HG02870 (cell line): ENCODE results near the gene DEF6.

Source experiments
- ATAC-seq: cut with Tn5 transposase; IDR thresholded peaks from one replicate; pipeline ENCODE4 v1.9.1; 2021; ENCODE audit warnings: mild to moderate bottlenecking, moderate library complexity; ENCODE audit not compliant: unreplicated experiment

DEF6 gene

DNA sequence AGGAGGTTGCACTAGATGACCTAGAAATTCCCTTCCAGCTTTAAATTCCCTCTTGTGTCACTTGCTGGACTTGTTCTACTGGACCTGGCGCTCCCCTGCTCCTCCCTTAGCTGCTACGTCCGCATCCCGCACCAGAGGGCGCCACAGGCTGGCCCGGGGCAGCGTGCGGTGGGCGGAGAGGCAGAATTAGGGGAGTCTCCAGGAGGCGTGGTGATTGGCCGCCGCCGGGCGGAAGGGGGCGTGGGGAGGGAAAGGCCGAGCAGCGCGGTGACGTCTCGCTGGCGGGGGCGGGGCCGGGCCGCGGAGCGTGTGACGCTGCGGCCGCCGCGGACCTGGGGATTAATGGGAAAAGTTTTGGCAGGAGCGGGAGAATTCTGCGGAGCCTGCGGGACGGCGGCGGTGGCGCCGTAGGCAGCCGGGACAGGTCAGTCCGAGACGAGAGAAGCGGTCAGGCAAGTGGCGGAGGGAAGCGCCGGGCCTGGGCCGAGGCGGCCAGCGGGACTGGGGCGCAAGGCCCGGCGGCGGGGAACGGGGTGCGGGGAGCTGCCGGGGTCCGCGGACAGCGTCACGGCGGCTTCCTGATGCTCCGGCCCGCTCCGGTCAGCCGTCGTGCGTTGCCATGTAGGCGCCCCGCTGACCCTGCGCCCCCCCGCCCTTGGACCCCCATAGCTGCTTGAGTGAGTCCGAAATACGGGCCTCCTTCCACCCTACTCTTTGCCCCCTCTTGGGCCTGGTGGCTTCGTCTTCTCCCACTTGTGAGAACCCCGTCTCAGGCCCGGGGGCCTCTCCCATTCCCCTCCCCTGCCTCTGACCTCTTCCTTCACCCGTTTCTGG is 44.9 kb downstream of the DEF6 start, which contains the start of gene PPARD:
PPARD (plus strand) TSS at position 301 of the 834 bp plus-strand sequence. CDS start 68,530 bp downstream, outside the sequence.
- peak; percentile 94 for ATAC-seq

GRCh38 chr6:35343092-35343834 is 45.6 kb downstream of the DEF6 start:
- ATAC-seq = no peak

DNA sequence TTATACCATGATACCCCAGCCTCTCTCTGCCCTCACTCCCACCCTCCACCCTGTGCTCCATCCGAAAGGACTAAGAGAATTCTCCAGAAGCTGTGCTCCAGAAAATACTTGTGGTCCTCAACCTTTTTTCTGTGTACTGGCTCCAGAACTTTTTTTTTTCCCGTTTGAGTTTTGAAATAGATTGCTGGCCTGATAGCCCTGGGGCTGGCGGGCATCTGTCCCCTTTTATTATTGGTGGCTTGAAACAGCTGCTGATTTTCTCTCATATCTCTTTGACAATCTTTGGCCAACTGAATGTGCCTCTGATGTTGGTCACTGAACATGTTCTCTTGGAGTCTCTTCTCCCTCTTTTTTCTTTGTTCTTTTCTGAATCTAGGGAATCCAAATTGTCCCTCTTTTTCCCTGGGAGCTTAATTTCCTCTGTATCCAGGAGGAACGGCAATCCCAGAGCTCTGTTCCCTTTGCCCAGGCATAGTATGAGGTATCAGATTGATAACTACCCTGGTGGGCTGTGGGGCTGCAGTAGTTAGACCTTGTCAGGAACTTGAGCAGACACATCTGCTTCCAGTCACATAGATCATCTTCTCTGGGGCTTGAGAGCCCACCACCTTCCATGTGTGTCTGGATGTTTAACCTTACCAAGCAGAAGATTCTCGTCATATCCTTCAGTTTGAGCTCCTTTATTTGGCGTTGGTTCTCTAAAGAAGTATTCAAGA is 46.4 kb downstream of the DEF6 start:
- ATAC-seq = no peak

DNA sequence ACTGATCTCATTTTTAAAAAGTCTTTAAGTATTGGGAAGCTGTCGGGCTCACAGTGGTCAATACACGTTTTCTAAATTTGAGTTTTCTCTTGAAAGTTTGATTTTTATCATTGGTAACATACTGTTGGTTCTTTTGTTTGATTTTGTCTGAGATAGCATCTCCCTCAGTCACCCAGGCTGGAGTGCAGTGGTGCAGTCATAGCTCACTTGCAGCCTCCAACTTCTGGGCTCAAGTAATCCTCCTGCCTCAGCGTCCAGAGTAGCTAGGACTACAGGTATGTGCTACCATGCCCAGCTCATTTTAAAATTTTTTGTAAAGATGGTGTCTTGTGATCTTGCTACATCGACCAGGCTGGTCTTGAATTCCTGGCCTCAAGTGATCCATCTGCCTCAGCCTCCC is 53.8 kb downstream of the DEF6 start:
- no peak for ATAC-seq

DNA sequence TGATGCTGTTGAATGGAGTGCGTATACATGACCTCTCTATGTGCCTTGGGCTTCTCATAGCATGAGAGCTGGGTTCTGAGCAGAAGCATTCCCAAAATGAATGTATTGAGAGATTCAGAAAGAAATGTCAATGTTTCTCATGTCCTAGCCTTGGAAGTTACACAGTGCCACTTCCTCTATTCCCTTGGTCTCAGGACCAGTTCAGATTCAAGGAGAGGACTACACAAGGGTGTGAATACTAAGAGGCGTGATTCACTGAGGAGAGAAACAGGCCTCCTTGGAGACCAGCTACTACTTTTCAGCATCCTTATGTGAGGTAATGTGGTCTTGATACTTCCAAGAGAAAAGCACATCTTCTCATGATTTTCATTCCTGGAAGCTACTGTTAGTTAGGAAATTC is 55.1 kb downstream of the DEF6 start:
- no peak for ATAC-seq

DNA sequence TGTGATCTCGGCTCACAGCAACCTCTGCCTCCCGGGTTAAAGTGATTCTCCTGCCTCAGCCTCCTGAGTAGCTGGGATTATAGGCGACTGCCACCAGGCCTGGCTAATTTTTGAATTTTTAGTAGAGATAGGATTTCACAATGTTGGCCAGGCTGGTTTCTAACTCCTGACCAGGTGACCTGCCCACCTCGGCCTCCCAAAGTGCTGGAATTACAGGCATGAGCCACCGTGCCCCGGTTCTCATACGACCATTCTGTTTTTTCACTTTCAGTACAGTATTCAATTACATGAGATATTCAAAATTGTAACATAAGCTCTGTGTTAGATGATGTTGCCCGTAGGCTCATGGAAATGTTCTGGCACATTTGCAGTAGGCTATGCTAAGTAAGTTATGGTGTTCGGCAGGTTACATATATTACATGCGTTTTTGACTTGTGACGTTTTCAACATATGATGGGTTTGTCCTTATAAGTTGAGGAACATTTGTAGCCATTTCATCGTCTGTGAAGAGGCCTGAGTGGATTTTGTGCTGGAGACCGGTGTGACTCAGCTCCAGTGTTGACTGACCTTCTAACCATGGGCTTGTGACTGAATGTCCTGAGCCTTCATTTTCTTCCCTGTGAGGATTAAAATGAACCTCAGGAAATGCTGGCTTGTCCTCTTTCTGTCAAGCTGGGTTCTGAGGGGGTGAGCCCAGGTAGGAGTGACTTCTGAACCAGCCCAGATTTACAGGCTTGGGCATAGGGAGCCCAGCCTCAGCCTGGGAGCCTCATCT is 56.9 kb downstream of the DEF6 start:
- ATAC-seq = no peak

DNA sequence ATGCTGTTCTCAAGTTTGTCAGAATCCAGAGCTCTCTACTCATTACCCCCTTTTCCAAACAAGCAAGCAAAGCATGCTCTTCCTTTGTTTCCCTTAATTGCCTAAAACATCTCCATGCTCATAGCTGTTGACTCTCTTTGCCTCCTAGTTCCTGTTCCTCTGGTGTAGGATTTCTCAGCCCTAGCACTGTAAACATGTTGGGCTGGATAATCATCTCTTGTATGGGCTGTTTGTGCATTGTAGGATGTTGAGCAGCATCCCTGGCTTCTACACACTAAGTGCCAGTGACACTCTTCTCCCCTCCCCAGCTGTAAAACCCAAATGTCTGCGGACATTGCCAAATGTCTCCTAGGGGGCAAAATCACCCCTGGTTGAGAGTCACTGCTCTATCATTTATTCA is 58.8 kb downstream of the DEF6 start:
- ATAC-seq = no peak

- no peak for ATAC-seq
These were observed 60.1 kb downstream of the DEF6 start for GRCh38 chr6:35357677-35358076.

GRCh38 chr6:35358086-35358485 is 60.5 kb downstream of the DEF6 start:
- ATAC-seq = no peak

GRCh38 chr6:35359346-35359743 is 61.7 kb downstream of the DEF6 start:
- no peak for ATAC-seq

DNA sequence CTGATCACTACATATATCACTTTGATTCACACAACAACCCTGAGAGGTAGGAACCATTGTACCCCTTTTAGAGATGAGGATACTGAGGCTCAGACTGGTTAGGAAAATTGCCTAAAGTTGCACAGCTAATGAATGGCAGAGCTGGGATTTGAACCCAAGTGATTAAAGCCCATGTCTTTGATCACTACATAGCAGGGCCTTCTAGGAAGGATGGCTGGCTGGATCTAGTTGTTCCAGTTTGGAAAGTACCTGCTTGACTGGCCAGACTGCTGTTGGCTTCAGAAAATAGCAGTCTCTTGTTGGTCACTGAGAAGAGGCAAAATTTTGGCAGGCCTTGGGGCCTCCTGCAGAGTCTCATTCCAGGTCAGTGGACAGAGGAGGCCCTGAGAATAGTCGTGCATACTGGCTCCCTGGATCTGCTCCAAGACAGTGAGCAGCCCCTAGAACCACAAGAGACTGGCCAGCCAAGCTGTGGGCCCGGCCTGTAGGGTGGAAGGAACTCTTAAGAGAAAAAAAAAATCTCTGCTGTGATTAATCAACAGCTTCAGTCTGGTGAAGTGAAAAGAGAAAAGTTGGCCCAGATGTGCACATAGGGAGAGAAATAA is 62.2 kb downstream of the DEF6 start:
- no peak for ATAC-seq

DNA sequence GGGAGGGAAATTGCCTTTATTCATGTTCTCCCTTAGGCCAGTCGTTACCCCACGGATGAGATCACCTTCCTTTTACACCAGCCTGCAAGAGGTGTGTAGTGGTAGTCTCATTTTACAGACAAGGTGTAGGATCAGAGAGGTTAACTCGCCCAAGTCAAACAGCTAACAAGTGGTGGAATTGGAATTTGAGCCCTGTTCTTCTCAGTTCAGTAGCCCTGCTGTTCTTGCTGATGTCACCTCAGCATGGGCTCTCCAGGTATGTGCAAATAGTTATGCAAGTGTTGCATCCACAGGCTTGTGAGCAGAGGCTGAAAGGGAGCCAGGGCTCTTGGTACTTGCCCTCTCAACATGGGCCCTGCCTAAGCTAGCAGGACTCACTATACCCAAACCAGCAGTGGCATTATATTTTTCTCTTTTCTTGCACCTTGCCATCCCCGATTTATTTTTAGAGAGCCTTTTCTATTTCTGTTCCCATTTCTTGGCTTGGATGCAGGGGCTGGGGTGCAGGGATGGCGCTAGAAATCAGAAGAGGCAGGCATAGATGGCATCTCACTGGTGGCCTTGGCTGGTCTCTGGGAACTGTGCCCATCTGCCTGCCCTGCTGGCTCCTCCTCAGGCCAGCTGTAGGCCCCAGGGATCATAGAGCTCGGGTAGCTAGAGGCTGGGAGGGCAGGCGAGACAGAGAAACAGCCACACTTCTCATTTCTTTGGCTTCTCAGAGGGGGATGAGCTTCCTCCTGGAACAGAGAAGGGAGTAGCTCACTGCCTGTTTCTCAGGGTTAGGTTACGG is 62.9 kb downstream of the DEF6 start:
- no peak for ATAC-seq

- no peak for ATAC-seq
These were observed 64.6 kb downstream of the DEF6 start for GRCh38 chr6:35362200-35362599.

DNA sequence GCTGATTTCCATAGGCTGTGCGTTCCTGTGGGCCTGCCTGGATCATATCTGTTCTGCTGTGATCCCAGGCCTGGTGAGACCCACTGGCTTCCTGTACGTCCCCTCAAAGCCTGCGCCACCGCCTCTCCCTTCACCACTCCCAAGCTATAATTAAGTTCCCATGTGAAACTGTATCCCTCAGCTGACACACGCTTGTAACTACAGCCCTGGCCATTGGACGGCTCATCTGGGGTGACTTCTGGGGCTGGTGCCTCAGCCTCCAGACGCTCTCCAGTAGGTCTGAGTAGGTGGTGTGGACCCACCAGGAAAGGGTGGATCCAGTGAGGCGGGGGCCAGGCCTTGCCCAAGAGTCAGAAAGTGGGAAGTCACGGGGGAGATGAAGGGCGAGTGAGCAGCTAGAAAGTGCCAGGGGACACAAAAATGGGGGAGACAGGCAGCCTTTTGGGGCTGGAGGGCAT is 65.7 kb downstream of the DEF6 start:
- no peak for ATAC-seq

- no peak for ATAC-seq
These were observed 68.1 kb downstream of the DEF6 start for GRCh38 chr6:35365594-35366203.

GRCh38 chr6:35366204-35366596 is 68.6 kb downstream of the DEF6 start:
- no peak for ATAC-seq

DNA sequence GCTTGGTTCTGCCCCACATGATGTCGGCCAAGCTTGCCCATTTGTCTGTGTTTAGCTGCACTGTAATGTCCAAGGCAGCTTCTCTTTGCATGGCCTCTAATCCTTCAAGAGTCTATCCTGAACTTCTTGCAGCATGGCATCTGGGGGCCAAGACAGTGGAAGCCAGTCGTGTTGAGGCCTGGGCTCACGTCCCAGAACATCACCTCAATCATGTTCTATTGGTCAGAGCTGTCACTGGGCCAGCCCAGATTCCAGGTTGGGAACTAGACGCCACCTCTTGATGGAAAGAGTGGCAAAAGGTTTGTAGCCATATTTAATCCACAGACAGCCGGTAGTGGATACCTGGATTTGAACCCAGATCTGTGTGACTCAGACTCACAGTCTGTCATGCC is 70.0 kb downstream of the DEF6 start:
- ATAC-seq = no peak

DNA sequence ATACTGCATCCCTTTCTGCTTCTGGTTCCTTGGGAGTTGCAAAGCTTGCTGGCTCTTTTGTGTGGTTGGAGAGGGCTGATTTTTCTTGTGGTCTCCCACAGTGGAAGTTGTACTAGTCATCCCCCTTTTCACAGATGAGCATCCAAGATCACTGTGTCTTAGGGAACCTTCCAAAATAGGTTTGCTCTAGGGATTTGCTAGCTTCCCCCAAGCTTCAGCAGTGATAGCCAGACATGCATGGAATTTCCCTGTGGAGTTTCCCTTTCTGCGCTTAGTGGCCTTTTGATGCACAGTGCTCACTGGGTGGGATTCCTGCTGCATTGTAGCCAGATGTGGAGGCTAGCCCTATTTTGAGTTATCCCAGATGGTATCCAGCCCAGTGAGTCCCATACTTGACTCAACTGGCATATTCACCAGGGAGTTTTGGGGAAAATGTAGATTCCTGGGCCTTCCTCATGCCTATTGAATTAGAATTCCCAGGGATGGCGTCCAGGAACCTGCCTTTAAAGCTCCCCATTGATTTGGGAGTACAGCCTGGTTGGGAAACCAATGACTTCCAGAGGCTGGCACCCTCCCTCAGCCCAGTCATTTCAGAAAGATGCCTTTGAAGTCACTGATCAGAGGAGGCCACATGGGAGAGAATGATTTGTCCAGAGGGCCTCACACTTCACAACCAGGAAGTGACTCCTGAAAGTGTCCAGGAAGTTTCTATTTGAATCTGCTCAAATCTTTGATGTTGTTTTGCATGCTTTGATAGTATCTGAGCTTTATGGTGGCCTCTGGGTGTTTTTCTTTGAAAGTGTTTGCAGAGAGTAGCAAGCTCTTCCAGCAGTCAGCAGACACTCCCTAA is 70.6 kb downstream of the DEF6 start:
- ATAC-seq = no peak
